ENCODE measurements around the gene SFRP2.

GRCh38 chr4:153825691-153826090, 36.8 kb upstream of the SFRP2 start:
- no peak for TF ChIP-seq CTCF (IDR thresholded peaks at IDR 0.05)
- TF ChIP-seq POLR2A (IDR thresholded peaks at IDR 0.05) = no peak
- no peak for TF ChIP-seq POLR2AphosphoS5 (IDR thresholded peaks at IDR 0.05)
- TF ChIP-seq EP300 (IDR thresholded peaks at IDR 0.05) = no peak
